ENCODE results near the gene CRLF2. TPM values are rescaled to one million over a fixed set of nuclear protein-coding genes. Genes with fewer than 3 reads are reported as not detected.
"Not testable (repeated sequence)": the region's sequence is repeated elsewhere in the genome, so short reads cannot be mapped to it uniquely, and the experiment has no call there.

Gene CRLF2
- total RNA-seq, 2 donors from 2014 or later, result not detected

- intact Hi-C loops (cut with DNase I), result no loop called here
- Histone ChIP-seq H3K36me3 (replicated peaks in 1 of 2; ENCODE audit: insufficient read depth in 1 of 2, low read depth in 2 of 2) (no peaks in the 10 kb centered on the region), H3K9me3 (peaks cover 0 to 4% (median 0%) of the 10 kb centered on the region in 3 donors), H3K4me1 (no peaks in the 10 kb centered on the region), H3K4me3 (no peak overlapping the region), H3K27me3 (no peaks in the 10 kb centered on the region), H3K27ac (no peak overlapping the region)
- peak; percentile 12 to 82 (median 18) for DNase-seq
- no peak for ATAC-seq
- 68 to 83% methylated on average over 18 to 23 of the region's 23 CpGs for WGBS, 2 donors
- TF ChIP-seq CTCF (IDR thresholded peaks at IDR 0.05) (no peak), POLR2A (IDR thresholded peaks at IDR 0.05) (no peak)
These were observed 27.3 kb upstream of the CRLF2 start for GRCh38 chrX:1239681-1240142.

- TF ChIP-seq POLR2A (IDR thresholded peaks at IDR 0.05) (no peak), CTCF (IDR thresholded peaks at IDR 0.05) (no peak)
- Histone ChIP-seq H3K4me3 (no peak overlapping the region), H3K4me1 (no peaks in the 10 kb centered on the region), H3K27ac (no peak overlapping the region), H3K27me3 (no peaks in the 10 kb centered on the region), H3K36me3 (replicated peaks in 1 of 2; ENCODE audit: insufficient read depth in 1 of 2, low read depth in 2 of 2) (no peaks in the 10 kb centered on the region), H3K9me3 (no peaks in the 10 kb centered on the region)
- WGBS, 2 donors, result 51 to 71% methylated on average over 14 to 15 of the region's 15 CpGs
- ATAC-seq (no peak), DNase-seq (no peak)
- intact Hi-C loops (cut with DNase I), result no loop called here
These were observed 19.5 kb upstream of the CRLF2 start for GRCh38 chrX:1231850-1232465.

- H3K9me3 ChIP-seq; intact Hi-C loops (cut with DNase I); H3K4me3 ChIP-seq; H3K4me1 ChIP-seq; H3K27ac ChIP-seq; DNase-seq; H3K36me3 ChIP-seq (replicated peaks in 1 of 2; ENCODE audit: insufficient read depth in 1 of 2, low read depth in 2 of 2); H3K27me3 ChIP-seq; ATAC-seq: not testable (repeated sequence)
- WGBS, 2 donors, result 76 to 77% methylated on average over 8 of the region's 8 CpGs
These were observed 15.7 kb upstream of the CRLF2 start for GRCh38 chrX:1228101-1228500.

DNA sequence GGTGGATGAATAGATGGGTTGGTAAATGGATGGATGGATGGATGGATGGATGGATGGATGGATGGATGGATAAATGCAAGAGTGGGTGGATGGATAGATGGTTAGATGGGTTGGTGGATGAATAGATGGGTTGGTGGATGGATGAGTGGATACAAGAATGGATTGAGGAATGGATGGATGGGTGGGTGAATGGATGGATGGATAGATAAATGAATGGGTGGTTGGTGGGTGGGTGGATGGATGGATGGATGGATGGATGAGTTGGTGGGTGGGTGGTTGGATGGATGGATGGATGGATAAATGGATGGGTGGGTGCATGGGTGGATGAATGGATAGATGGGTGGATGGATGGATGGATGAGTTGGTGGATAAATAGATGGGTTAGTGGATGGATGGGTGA lies 13.8 kb upstream of the CRLF2 start:
- H3K36me3 ChIP-seq (replicated peaks in 1 of 2; ENCODE audit: insufficient read depth in 1 of 2, low read depth in 2 of 2), result no peaks in the 10 kb centered on the region
- H3K27me3 ChIP-seq, result no peaks in the 10 kb centered on the region
- H3K9me3 ChIP-seq, result peaks cover 0 to 4% (median 0%) of the 10 kb centered on the region in 3 donors
- no peak overlapping the region for H3K4me3 ChIP-seq
- H3K27ac ChIP-seq, result no peak overlapping the region
- ATAC-seq (no peak), DNase-seq (no peak)
- intact Hi-C loops (cut with DNase I), result no loop called here
- TF ChIP-seq CTCF (IDR thresholded peaks at IDR 0.05), result no peak
- no peak for TF ChIP-seq POLR2A (IDR thresholded peaks at IDR 0.05)
- no peaks in the 10 kb centered on the region for H3K4me1 ChIP-seq

DNA sequence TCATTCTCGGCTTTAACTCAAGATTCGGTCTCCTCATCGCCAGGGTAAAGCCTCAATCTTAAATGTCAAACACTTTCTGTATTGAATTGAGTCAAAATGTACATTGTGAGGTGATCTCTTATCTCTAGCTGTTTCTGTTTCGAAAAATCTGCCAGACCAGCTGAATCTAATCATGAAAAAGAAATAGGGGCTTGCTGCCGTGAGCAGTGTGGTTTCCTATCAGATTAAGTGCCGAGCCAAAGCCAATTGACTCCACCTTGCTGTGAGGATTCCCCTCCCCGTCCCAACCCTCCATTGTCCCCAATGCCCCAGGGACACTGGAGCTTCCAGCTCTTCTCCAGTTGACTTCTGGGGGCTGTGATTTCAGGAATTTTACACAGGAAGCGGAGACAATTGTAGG lies 12.5 kb upstream of the CRLF2 start:
- H3K4me1 ChIP-seq, result no peaks in the 10 kb centered on the region
- TF ChIP-seq CTCF (IDR thresholded peaks at IDR 0.05) (no peak), POLR2A (IDR thresholded peaks at IDR 0.05) (no peak)
- no peaks in the 10 kb centered on the region for H3K36me3 ChIP-seq (replicated peaks in 1 of 2; ENCODE audit: insufficient read depth in 1 of 2, low read depth in 2 of 2)
- H3K27me3 ChIP-seq, result no peaks in the 10 kb centered on the region
- WGBS, 2 donors, result 23 to 37% methylated on average over 8 of the region's 8 CpGs
- ATAC-seq (no peak), DNase-seq (no peak)
- intact Hi-C loops (cut with DNase I), result no loop called here
- H3K4me3 ChIP-seq, result no peak overlapping the region
- peaks cover 0 to 4% (median 0%) of the 10 kb centered on the region in 3 donors for H3K9me3 ChIP-seq
- no peak overlapping the region for H3K27ac ChIP-seq
